Endothelial cell of umbilical vein (primary cell): ENCODE measurements around the gene DAB1. TPM values are rescaled to one million over a fixed set of nuclear protein-coding genes. Genes with fewer than 3 reads are reported as not detected.

Experiments
- BruUV-seq: library from RNA; stranded (reverse); fragments of 400-500 nt; replicated peaks from 2 replicates; lab custom pipeline; 2021; lab: Mats Ljungman, UMichigan
- CTCF ChIA-PET: fragments of 300-600, 350-600 bp; sonication (Branson Sonifier 250); formaldehyde crosslinking; loops from one replicate; lab custom pipeline; 2021; ENCODE audit warnings: antibody characterized with exemption, inconsistent platforms; lab: Charles Lee
- POLR2A ChIA-PET: fragments of 300-600, 350-600 bp; sonication (Branson Sonifier 250); formaldehyde crosslinking; loops from one replicate; lab custom pipeline; 2021; ENCODE audit warnings: antibody characterized with exemption, inconsistent platforms; lab: Charles Lee
- DNase-seq: peaks from one replicate; pipeline ENCODE4 v3.0.0-alpha.2; 2011; ENCODE audit warnings: low read depth, low spot score
- FAIRE-seq: peaks from 2 replicates; lab custom pipeline; 2011; peaks lifted over from hg19 to GRCh38; lab: Jason Lieb, UNC
- H2AFZ ChIP-seq: 2 replicates; pipeline ENCODE4 v1.6.0; 2012; ENCODE audit warnings: low read depth, low read length, control low read depth, inconsistent platforms
- H3K27ac ChIP-seq: 2 replicates; pipeline ENCODE4 v1.5.1; 2011; ENCODE audit warnings: low read depth, mild to moderate bottlenecking, control low read depth, low read length, moderate library complexity; ENCODE audit not compliant: insufficient read depth
- H3K27me3 ChIP-seq, 2 experiments: 2 replicates each; pipeline versions ENCODE4 v1.6.0 to v1.6.1; 2011; ENCODE audit warnings: low read length in 2 of 2, mixed read lengths in 1 of 2; ENCODE audit not compliant: control insufficient read depth in 2 of 2, insufficient read depth in 2 of 2
- H3K36me3 ChIP-seq, 2 experiments: 2 replicates in 1 of 2; 3 replicates in 1 of 2; pipeline ENCODE4 v1.5.1; 2011; ENCODE audit warnings: low read length in 2 of 2, mild to moderate bottlenecking in 1 of 2, moderate library complexity in 1 of 2; ENCODE audit not compliant: control insufficient read depth in 2 of 2, insufficient read depth in 2 of 2; ENCODE audit errors: extremely low read depth in 1 of 2
- H3K4me1 ChIP-seq: 3 replicates; pipeline ENCODE4 v1.5.1; 2011; ENCODE audit warnings: mild to moderate bottlenecking, low read length; ENCODE audit not compliant: control insufficient read depth, insufficient read depth; ENCODE audit errors: extremely low read depth
- H3K4me2 ChIP-seq: 2 replicates; pipeline ENCODE4 v1.6.1; 2011; ENCODE audit warnings: low read length, control low read depth, mixed read lengths; ENCODE audit not compliant: insufficient read depth
- H3K4me3 ChIP-seq, 3 experiments: fragments of 200-600 bp in 1 of 3; sonication (generic), shearing (Covaris generic) in 1 of 3; replicated peaks in 1 of 3; 2 replicates each; pipeline ENCODE4 v1.5.1; 2011 to 2016; ENCODE audit warnings: control low read depth in 3 of 3, low read length in 3 of 3, mild to moderate bottlenecking in 2 of 3, inconsistent platforms in 1 of 3, low read depth in 1 of 3, moderate library complexity in 1 of 3; ENCODE audit not compliant: insufficient read depth in 1 of 3
- H3K79me2 ChIP-seq: 2 replicates; pipeline ENCODE4 v1.6.0; 2012; ENCODE audit warnings: low read length, inconsistent platforms; ENCODE audit not compliant: control insufficient read depth, insufficient read depth
- H3K9ac ChIP-seq: replicated peaks from 2 replicates; pipeline ENCODE3; 2011; ENCODE audit warnings: low read length, control low read depth; ENCODE audit not compliant: insufficient read depth; ENCODE audit errors: extremely low read depth
- H3K9me1 ChIP-seq: replicated peaks from 3 replicates; pipeline ENCODE4 v1.6.0; 2011; ENCODE audit warnings: mild to moderate bottlenecking, low read length; ENCODE audit not compliant: control insufficient read depth, insufficient read depth; ENCODE audit errors: extremely low read depth
- H3K9me3 ChIP-seq: replicated peaks from 2 replicates; pipeline ENCODE4 v1.5.1; 2012; ENCODE audit warnings: low read length, inconsistent platforms; ENCODE audit not compliant: control insufficient read depth, insufficient read depth
- H4K20me1 ChIP-seq: replicated peaks from 2 replicates; pipeline ENCODE3; 2011; ENCODE audit warnings: mild to moderate bottlenecking, low read length; ENCODE audit not compliant: control insufficient read depth, insufficient read depth; ENCODE audit errors: extremely low read depth
- CTCF ChIP-seq, 2 donors: IDR thresholded peaks; 1 replicate in 1 of 2; 2 replicates in 1 of 2; pipeline ENCODE4 v1.5.1; 2011; ENCODE audit warnings: low read length in 2 of 2, mild to moderate bottlenecking in 2 of 2, moderate library complexity in 2 of 2, control low read depth in 1 of 2, inconsistent platforms in 1 of 2, low read depth in 1 of 2; ENCODE audit not compliant: insufficient read depth in 1 of 2; ENCODE audit errors: extremely low read depth in 1 of 2
- EZH2 ChIP-seq: IDR thresholded peaks from 2 replicates; pipeline ENCODE4 v1.6.1; 2012; ENCODE audit warnings: borderline replicate concordance, low read depth, mild to moderate bottlenecking, moderate library complexity, low read length, inconsistent platforms; ENCODE audit not compliant: severe bottlenecking
- FOS ChIP-seq: IDR thresholded peaks from 2 replicates; pipeline ENCODE4 v1.6.1; 2011; ENCODE audit warnings: mild to moderate bottlenecking, low read length, moderate library complexity, borderline replicate concordance; ENCODE audit not compliant: insufficient read depth
- GATA2 ChIP-seq: IDR thresholded peaks from 2 replicates; pipeline ENCODE4 v1.7.0; 2011; ENCODE audit warnings: low read depth, mild to moderate bottlenecking, moderate library complexity, mixed read lengths, low read length; ENCODE audit not compliant: insufficient read length, insufficient read depth
- JUN ChIP-seq: IDR thresholded peaks from 2 replicates; pipeline ENCODE4 v1.6.1; 2011; ENCODE audit warnings: borderline replicate concordance, low read depth; ENCODE audit not compliant: insufficient read length, insufficient read depth
- MAX ChIP-seq: IDR thresholded peaks from 2 replicates; pipeline ENCODE4 v1.6.1; 2011; ENCODE audit not compliant: insufficient read depth, insufficient read length
- MYC ChIP-seq: IDR thresholded peaks from one replicate; pipeline ENCODE4 v1.6.1; 2011; ENCODE audit warnings: mild to moderate bottlenecking, low read depth, low read length
- POLR2A ChIP-seq: IDR thresholded peaks from 2 replicates; pipeline ENCODE4 v1.6.1; 2012; ENCODE audit warnings: low read depth, mild to moderate bottlenecking, control low read depth, low read length
- POLR2AphosphoS5 ChIP-seq: IDR thresholded peaks from 2 replicates; pipeline ENCODE4 v1.6.1; 2012; ENCODE audit warnings: low read depth, mild to moderate bottlenecking, control low read depth, low read length, moderate library complexity; ENCODE audit not compliant: insufficient read depth
- dilution Hi-C: fragments of 300-500 bp; cut with MboI; formaldehyde crosslinking; loops from one replicate; pipeline ENCODE4 v1.15.0; 2019; ENCODE audit warnings: low sequenced_read_pairs; ENCODE audit not compliant: extremely low pct_ligation_motif_present
- intact Hi-C: fragments of 100-400 bp; cut with micrococcal nuclease; formaldehyde crosslinking; loops from one replicate; pipeline ENCODE4 v1.10.0; 2022
- polyA plus RNA-seq, 4 experiments: library from polyadenylated mRNA; depleted of rRNA in 3 of 4; stranded (reverse) in 3 of 4; unstranded in 1 of 4; fragments of >200 nt; gene quantifications; 2 replicates each; pipeline versions ENCODE4 v1.2.1 to v1.2.3, GENCODE V29; 2011 to 2012; ENCODE audit warnings: missing spikeins in 1 of 4
- total RNA-seq: library from RNA; stranded (reverse); gene quantifications from 2 replicates; pipeline ENCODE4 v1.2.3, GENCODE V29; 2021

Gene DAB1
- total and polyA plus RNA-seq, 2 donors (not counting 3 experiments of a cell fraction or from before 2014, with no cell fraction given), result not detected

GRCh38 chr1:57048856-57049255 is 375.0 kb downstream of the DAB1 start:
- Histone ChIP-seq H3K9me1 (no peaks in the 10 kb centered on the region), H3K27ac (no peak overlapping the region), H3K9me3 (no peaks in the 10 kb centered on the region), H4K20me1 (no peaks in the 10 kb centered on the region), H3K36me3 (no peaks in the 10 kb centered on the region), H3K4me2 (no peak overlapping the region), H3K27me3 (no peaks in the 10 kb centered on the region), H3K79me2 (no peaks in the 10 kb centered on the region), H3K4me3 (no peak overlapping the region), H3K4me1 (no peaks in the 10 kb centered on the region), H3K9ac (no peak overlapping the region), H2AFZ (no peak overlapping the region)
- FAIRE-seq (no peak), DNase-seq (no peak)
- intact Hi-C loops, result no loop called here
- BruUV-seq, result no TSS peak
- ChIA-PET CTCF (no interaction called here), POLR2A (no interaction called here)
- no peak for TF ChIP-seq MAX
- TF ChIP-seq POLR2AphosphoS5, result no peak
- TF ChIP-seq MYC, result no peak
- no peak for TF ChIP-seq POLR2A
- TF ChIP-seq FOS, result no peak
- no peak for TF ChIP-seq JUN
- TF ChIP-seq EZH2, result no peak
- TF ChIP-seq CTCF (IDR thresholded peaks at IDR 0.05; ENCODE audit: extremely low read depth in 1 of 2, insufficient read depth in 1 of 2, low read depth in 1 of 2, low read length in 2 of 2), result no peak
- no peak for TF ChIP-seq GATA2
- dilution Hi-C loops, result no loop called here
